GM04503 (cell line): ENCODE results near the gene EHBP1L1.

Source experiments
- DNase-seq: peaks from one replicate; pipeline ENCODE4 v3.0.0-alpha.2; 2012; ENCODE audit warnings: low read depth

Gene EHBP1L1

GRCh38 chr11:65575568-65576231 is at the start of gene EHBP1L1:
EHBP1L1 (plus strand) TSS chr11:65576053; CDS start chr11:65576303, 250 bp downstream.
- no peak for DNase-seq

GRCh38 chr11:65526744-65527143 is 49.1 kb upstream of the EHBP1L1 start:
- no peak for DNase-seq

DNA sequence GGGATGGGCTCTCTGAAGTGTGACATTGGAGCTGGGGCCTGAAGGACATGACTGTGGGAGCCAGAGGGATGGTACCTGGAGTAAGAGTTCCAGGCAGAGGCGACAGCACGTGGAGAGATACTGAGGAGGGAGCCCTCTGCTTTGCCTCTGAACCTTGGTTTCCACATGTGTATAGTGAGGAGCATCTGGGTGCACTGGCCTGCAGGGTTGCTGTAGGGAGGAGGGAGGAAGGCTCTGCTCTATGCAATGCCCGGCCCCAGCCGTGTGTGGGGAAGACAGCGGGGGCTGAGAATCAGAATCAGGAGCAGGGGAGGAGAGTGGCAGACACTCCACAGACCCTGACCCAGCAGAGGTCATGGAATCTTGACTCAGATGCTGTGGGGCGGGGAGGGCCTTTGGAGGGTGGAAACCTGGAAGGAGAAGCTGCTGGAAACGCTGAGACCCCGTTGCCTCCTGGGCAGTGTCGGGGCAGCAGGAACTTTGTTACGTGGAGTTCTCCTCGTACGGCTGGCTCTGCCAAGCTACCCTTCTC is 47.0 kb upstream of the EHBP1L1 start:
- no peak for DNase-seq

DNA sequence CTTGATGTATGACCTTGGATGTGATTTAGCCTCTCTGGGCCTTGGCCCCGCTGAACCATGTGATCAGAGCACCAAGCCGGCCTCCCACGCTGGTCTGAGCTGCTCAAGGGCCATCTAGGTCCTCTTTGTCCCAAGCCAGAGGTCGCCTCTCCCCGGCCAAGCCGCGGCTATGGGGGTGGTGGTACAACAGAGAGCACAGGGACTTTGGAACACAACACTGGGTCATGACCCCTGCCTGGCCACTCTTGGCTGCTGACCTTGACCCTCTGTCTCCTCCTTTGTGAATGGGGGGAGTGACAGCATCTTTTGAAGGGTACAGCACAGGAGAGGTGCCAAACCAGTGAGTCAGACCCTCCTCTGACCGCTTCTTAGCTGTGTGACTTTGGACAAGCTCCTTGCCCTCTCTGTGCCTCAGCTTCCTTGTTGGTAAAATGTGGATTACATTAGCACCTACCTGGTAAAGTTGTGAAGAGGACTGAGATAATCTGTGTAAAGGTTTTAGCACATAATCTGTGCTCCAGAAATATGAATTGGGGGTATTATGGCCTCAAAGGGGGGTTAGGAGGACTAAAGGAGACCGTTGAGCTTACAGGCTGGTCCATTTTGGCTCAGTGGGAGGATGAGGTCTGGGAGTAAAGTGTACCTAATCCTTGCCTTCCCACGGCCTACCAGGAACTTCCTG is 46.2 kb upstream of the EHBP1L1 start:
- no peak for DNase-seq

GRCh38 chr11:65530157-65530496 is 45.7 kb upstream of the EHBP1L1 start:
- no peak for DNase-seq

- DNase-seq, result no peak
These were observed 43.3 kb upstream of the EHBP1L1 start for GRCh38 chr11:65532388-65533064.

DNA sequence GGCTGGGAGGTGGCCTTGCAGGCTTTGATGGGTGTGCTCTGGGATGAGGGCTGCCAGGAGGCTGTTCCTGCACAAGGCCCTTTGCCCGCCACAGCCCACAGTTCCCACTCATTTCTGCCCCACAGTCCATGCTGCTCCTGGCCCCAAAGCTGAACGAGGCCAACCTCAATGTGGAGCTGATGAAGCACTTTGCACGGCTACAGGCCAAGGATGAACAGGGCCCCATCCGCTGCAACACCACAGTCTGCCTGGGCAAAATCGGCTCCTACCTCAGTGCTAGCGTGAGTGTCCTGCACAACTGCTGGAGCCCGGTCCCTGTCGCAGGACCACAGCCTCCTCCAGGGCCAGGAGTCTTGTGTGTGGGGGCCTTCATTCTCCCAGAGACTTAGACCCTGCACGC is 40.8 kb upstream of the EHBP1L1 start:
- no peak for DNase-seq

DNA sequence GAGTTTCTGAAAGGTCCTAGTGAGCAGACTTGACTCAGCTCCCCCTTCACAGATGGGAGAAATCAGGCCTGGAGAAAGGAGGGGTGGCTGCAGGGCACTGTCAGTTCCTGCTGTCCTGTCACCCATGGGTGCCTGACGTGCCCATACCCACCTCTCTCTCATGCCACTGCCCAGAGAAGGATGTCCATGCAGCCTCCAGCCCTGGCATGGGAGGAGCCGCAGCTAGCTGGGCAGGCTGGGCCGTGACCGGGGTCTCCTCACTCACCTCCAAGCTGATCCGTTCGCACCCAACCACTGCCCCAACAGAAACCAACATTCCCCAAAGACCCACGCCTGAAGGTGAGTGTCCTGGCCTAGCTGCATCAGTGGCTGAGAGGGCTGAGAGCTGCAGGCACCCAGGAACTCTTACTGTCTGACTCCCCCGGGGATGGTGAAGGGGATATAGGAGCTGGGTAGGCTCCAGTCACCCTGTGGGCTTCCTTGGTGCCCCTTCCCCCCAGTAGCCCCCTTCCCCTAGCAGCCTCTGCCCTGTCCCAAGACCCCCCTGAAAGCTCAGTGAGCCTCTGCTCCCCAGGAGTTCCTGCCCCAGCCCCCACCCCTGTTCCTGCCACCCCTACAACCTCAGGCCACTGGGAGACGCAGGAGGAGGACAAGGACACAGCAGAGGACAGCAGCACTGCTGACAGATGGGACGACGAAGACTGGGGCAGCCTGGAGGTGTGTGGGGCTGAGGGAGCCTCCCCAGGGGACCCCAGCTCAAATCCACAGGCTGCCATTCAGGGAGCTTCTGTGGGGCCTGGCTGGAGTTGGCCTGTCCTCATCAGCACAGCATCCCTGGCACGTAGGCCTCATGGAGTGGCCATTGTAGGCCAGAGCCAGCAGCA is 39.2 kb upstream of the EHBP1L1 start:
- no peak for DNase-seq

- DNase-seq, result no peak
These were observed 38.6 kb upstream of the EHBP1L1 start for GRCh38 chr11:65537296-65537597.

DNA sequence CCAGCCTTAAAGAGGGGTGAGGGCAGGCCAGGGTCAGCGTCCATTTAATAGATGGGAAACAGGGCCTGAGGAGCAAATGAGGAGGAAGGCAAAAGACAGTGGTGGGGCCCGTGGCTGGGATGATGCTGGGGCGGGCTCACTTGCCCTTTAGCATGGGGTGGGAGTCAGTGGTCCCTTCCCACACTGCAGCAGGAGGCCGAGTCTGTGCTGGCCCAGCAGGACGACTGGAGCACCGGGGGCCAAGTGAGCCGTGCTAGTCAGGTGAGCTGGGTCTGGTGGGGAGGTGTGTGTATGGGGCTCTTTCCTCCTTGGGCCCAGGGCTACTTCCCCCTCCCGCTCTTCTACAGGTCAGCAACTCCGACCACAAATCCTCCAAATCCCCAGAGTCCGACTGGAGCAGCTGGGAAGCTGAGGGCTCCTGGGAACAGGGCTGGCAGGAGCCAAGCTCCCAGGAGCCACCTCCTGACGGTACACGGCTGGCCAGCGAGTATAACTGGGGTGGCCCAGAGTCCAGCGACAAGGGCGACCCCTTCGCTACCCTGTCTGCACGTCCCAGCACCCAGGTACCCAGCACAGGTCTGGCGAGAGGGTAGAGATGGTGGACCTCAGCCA is 38.1 kb upstream of the EHBP1L1 start:
- DNase-seq, result no peak

- no peak for DNase-seq
These were observed 37.5 kb upstream of the EHBP1L1 start for GRCh38 chr11:65538232-65538914.

- no peak for DNase-seq
These were observed 36.7 kb upstream of the EHBP1L1 start for GRCh38 chr11:65538915-65539743.

- no peak for DNase-seq
These were observed 36.0 kb upstream of the EHBP1L1 start for GRCh38 chr11:65539744-65540289.

GRCh38 chr11:65540290-65541092 is 35.4 kb upstream of the EHBP1L1 start:
- no peak for DNase-seq

GRCh38 chr11:65541093-65541982 is 34.5 kb upstream of the EHBP1L1 start:
- DNase-seq, result no peak

DNA sequence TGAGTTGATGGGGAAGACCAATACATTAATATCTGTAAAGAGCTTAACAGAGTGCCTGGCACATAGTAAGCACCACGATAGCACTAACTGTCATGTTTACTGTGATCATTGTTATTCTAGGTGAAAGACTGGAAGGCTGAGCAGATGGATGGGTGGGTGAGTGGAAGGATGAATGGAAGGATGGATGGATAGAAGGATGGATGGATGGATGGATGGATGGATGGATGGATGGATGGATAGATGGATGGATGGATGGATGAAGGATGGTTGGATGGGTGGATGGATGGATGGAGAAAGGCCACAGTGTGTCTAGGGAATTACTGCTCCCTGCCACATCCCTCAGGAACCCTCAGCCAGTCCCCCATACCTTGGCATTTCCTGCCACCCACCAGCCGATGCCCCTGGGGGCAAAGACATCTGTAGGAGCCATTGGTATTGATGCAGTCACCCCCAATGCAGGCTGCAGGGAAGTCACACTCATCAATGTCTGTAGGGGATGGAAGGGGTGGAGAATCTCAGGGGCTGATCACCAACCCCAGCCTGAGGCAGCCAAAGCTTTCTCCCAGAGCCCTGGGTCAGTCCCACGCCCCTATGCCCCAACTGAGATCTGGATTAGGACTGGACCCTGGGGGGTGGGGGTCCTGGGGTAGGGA is 33.0 kb upstream of the EHBP1L1 start:
- no peak for DNase-seq

- DNase-seq, result no peak
These were observed 30.0 kb upstream of the EHBP1L1 start for GRCh38 chr11:65545853-65546216.
